Natural killer cell treated with Interleukin-12 subunit alpha and Interleukin-12 subunit beta and Interleukin-15 and Interleukin-18, amount 100 ng/mL, for 72 hours (primary cell): ENCODE data around the gene LSM14A. TPM values are rescaled to one million over a fixed set of nuclear protein-coding genes. Genes with fewer than 3 reads are reported as not detected.
"Not testable (repeated sequence)": the region's sequence is repeated elsewhere in the genome, so short reads cannot be mapped to it uniquely, and the experiment has no call there.

Experiments used
- ATAC-seq, 2 donors: fragments of 150-1000 bp; cut with Tn5 transposase in 1 of 2; sonication (Bioruptor Pico), chemical (Tn5 transposase) in 1 of 2; 2 replicates each; pipeline ENCODE4 v1.10.0; 2021
- DNase-seq: peaks from one replicate; pipeline ENCODE4 v3.0.0; 2022; ENCODE audit warnings: low spot score
- H3K27ac Mint-ChIP-seq, 2 donors: 1 replicate in 1 of 2; 2 replicates in 1 of 2; pipeline ENCODE4 v1.8.0; 2022; ENCODE audit warnings: mixed read lengths in 2 of 2, mild to moderate bottlenecking in 1 of 2, moderate library complexity in 1 of 2
- H3K27me3 Mint-ChIP-seq, 2 donors: 1 replicate in 1 of 2; 2 replicates in 1 of 2; pipeline ENCODE4 v1.8.0; 2022; ENCODE audit warnings: mixed read lengths in 2 of 2
- H3K36me3 Mint-ChIP-seq: one replicate; pipeline ENCODE4 v1.8.0; 2022; ENCODE audit warnings: mixed read lengths
- H3K4me1 Mint-ChIP-seq, 2 donors: 1 replicate in 1 of 2; 2 replicates in 1 of 2; pipeline ENCODE4 v1.8.0; 2022; ENCODE audit warnings: low read depth in 2 of 2, mixed read lengths in 2 of 2, mild to moderate bottlenecking in 1 of 2
- H3K4me3 Mint-ChIP-seq: one replicate; pipeline ENCODE4 v1.8.0; 2022; ENCODE audit warnings: mixed read lengths
- H3K9me3 Mint-ChIP-seq: 2 replicates; pipeline ENCODE4 v1.8.0; 2022; ENCODE audit warnings: mixed read lengths
- total RNA-seq, 2 donors: library from RNA; stranded (reverse); gene quantifications; one replicate each; pipeline ENCODE4 v1.2.3, GENCODE V29; 2022

Gene LSM14A
- total RNA-seq, 2 donors from 2014 or later = 119 to 135 TPM

DNA sequence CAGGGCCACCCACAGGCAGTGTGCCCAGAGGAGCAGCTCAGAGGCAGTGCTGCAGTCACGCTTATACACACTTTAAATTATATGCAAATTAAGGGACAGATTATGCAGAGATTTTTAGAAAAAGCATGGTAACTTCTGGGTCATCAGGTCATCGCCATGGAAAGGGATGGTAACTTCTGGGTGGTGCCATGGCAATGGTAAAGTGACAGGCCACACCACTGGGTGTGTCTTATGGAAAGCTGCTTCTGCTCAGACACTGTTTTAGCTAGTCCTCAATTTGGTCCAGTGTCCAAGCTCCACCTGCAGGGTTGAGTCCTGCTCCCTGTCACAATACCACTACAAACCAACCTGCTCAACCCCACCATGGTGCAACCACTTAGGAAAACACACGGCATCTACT, 29.9 kb upstream of the LSM14A start:
- peaks cover 0 to 3% of the 10 kb centered on the region in 2 donors for H3K4me1 Mint-ChIP-seq
- DNase-seq = no peak
- no peaks in the 10 kb centered on the region for H3K27me3 Mint-ChIP-seq
- no peak overlapping the region for H3K27ac Mint-ChIP-seq
- no peak overlapping the region for H3K4me3 Mint-ChIP-seq
- no peak for ATAC-seq
- no peaks in the 10 kb centered on the region for H3K36me3 Mint-ChIP-seq
- H3K9me3 Mint-ChIP-seq = no peaks in the 10 kb centered on the region

DNA sequence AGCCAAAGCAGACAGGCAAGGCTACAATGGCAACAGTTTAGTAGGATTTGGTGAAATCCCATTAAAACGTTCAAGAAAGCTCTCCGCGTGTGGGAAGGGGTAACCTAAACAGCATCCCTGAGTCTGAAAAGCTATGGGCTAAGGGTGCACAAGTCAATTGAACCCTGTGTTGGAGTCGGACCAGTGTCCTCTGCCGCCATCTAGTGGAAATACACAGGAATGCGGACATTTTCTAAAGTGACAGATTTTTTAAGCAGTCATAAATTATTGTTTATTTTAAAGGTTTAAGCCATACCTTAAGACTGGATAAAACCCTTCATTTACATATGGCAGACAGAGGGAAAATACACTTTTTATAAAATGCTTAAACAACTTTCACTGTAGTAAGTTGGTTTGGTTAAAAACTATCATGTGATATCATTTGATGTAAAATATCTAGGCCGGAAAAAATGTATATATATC, 26.5 kb upstream of the LSM14A start:
- no peaks in the 10 kb centered on the region for H3K27me3 Mint-ChIP-seq
- H3K4me1 Mint-ChIP-seq = peaks cover 0 to 3% of the 10 kb centered on the region in 2 donors
- ATAC-seq (peak; percentile 65 to 67), DNase-seq (peak; percentile 74)
- no peak overlapping the region for H3K4me3 Mint-ChIP-seq
- H3K36me3 Mint-ChIP-seq = no peaks in the 10 kb centered on the region
- H3K9me3 Mint-ChIP-seq = no peaks in the 10 kb centered on the region
- no peak overlapping the region for H3K27ac Mint-ChIP-seq

DNA sequence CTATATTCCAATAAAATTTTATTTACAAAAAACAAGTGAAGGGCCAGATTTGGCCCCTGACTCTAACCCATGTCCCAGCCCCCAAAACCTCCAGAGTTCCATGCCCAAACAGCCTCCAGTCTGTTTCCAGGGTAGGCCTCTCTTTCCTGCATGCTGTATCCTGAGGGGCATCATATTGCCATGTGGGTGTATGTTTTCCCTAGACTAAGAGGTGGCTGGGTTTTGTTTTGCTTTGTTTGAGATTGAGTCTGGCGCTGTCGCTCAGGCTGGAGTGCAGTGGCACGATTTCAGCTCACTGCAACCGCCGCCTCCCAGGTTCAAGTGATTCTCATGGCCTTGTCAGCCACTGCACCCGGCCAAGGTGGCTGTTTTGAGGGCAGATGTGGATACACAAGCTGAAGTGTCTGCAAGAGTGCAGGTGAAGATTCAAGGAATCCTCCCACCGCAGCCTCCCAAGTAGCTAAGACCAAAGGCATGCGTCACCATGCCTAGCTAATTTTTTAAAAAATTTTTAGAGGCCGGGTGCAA, 23.6 kb upstream of the LSM14A start:
- Mint-ChIP-seq H3K27me3 (peaks cover 0 to 1% of the 10 kb centered on the region in 2 donors), H3K4me3 (no peak overlapping the region), H3K27ac (no peak overlapping the region), H3K9me3 (no peaks in the 10 kb centered on the region), H3K36me3 (no peaks in the 10 kb centered on the region), H3K4me1 (peaks cover 0 to 3% of the 10 kb centered on the region in 2 donors)
- DNase-seq = no peak
- ATAC-seq = no peak

DNA sequence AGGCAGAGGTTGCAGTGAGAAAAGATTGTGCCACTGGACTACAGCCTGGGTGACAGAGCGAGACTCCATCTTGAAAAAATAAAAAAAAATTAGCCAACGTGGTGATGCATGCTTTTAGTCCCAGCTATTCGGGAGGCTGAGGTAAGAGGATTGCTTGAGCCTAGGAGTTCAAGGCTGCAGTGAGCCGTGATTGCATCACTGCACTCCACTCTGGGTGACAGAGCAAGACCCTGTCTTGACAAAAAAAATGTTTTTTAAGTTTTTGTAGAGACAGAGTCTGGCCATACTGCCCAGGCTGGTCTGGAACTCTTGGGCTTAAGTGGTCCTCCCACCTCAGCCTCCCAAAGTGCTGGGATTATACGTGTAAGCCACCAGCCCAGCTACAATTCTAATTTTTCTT, 22.4 kb upstream of the LSM14A start:
- H3K4me3 Mint-ChIP-seq = no peak overlapping the region
- DNase-seq = no peak
- H3K4me1 Mint-ChIP-seq = peaks cover 0 to 3% of the 10 kb centered on the region in 2 donors
- H3K27ac Mint-ChIP-seq = no peak overlapping the region
- H3K27me3 Mint-ChIP-seq = peaks cover 0 to 2% of the 10 kb centered on the region in 2 donors
- no peaks in the 10 kb centered on the region for H3K36me3 Mint-ChIP-seq
- H3K9me3 Mint-ChIP-seq = no peaks in the 10 kb centered on the region
- no peak for ATAC-seq

DNA sequence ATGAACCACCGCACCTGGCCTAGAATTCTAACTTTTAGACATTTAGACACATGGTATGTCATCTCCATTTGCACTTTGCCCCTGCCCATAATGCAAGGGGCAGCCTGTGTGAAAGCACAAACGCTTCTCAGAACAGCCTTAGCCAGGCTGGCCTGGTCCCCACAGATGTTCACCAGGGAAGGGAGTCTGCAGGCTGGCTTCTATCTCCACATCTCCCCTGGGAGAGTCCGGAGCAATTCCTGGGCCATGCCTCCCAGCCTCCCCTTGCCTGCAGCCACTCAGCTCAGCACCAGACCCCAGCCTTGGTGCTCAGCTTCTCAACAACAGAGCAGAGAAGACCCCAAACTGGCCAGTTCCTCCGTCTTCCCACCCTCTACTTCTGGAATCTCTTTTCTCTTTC, 21.7 kb upstream of the LSM14A start:
- Mint-ChIP-seq H3K27me3 (peaks cover 0 to 2% of the 10 kb centered on the region in 2 donors), H3K4me3 (no peak overlapping the region), H3K9me3 (no peaks in the 10 kb centered on the region), H3K4me1 (peaks cover 0 to 3% of the 10 kb centered on the region in 2 donors), H3K27ac (no peak overlapping the region), H3K36me3 (no peaks in the 10 kb centered on the region)
- DNase-seq (no peak), ATAC-seq (no peak)

DNA sequence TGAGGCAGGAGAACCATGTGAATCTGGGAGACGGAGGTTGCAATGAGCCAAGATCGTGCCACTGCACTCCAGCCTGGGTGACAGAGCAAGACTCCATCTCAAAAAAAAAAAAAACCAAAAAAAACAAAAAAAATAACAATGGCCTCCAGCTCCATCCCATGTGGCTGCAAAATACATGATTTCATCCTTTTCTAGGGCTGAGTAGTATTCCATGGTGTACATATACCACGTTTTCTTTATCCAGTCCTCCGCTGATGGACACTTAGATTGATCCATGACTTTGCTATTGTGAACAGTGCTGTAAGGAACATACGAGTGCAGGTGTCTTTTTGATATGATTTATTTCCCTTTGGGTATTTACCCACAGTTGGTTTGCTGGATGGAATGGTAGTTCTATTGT, 20.9 kb upstream of the LSM14A start:
- Mint-ChIP-seq H3K4me1 (no peaks in the 10 kb centered on the region), H3K27ac (no peak overlapping the region), H3K27me3 (peaks cover 0 to 2% of the 10 kb centered on the region in 2 donors), H3K36me3 (no peaks in the 10 kb centered on the region), H3K4me3 (no peak overlapping the region), H3K9me3 (no peaks in the 10 kb centered on the region)
- no peak for ATAC-seq
- DNase-seq = no peak

DNA sequence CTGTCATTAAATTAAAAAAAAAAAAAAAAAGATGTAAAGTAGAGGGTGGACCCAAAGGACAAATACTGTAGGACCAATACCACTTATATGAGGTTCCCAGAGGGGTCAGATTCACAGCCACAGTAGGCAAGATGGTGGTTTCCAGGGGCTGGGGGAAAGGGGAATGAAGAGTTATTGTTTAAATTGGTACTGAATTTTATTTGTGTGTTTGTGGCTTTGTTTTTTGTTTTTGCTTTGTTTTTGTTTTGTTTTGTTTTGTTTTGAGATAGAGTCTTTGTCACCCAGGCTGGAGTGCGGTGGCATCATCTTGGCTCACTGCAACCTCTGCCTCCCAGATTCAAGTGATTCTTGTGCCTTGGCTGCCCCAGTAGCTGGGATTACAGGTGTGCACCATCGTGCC, 17.9 kb upstream of the LSM14A start:
- Mint-ChIP-seq H3K4me1 (peaks cover 0 to 3% of the 10 kb centered on the region in 2 donors), H3K9me3 (no peaks in the 10 kb centered on the region), H3K27ac (no peak overlapping the region), H3K36me3 (no peaks in the 10 kb centered on the region), H3K27me3 (peaks cover 0 to 2% of the 10 kb centered on the region in 2 donors), H3K4me3 (no peak overlapping the region)
- no peak for ATAC-seq
- DNase-seq = no peak

DNA sequence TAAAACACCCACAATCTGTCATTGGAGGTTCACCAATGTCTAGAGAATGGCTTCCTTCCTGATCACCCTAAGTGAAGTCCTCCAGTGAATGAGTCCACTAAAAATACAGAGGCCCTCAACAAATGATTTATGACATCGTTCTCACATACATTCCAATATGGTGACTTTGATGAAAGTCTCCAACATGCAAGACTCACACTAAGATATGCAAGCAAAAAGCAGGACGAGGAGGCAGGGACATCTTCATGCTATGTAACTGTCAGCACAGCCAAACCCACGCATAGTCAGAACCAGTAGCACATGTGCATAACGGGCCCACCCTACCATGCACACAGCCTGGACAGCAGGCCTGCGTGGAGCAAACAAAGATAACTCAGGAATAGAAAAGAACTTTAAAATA, 16.6 kb upstream of the LSM14A start:
- H3K9me3 Mint-ChIP-seq = no peaks in the 10 kb centered on the region
- no peak for ATAC-seq
- H3K36me3 Mint-ChIP-seq = no peaks in the 10 kb centered on the region
- no peak overlapping the region for H3K4me3 Mint-ChIP-seq
- peaks cover 0 to 3% of the 10 kb centered on the region in 2 donors for H3K4me1 Mint-ChIP-seq
- H3K27me3 Mint-ChIP-seq = peaks cover 0 to 2% of the 10 kb centered on the region in 2 donors
- no peak for DNase-seq
- H3K27ac Mint-ChIP-seq = no peak overlapping the region

DNA sequence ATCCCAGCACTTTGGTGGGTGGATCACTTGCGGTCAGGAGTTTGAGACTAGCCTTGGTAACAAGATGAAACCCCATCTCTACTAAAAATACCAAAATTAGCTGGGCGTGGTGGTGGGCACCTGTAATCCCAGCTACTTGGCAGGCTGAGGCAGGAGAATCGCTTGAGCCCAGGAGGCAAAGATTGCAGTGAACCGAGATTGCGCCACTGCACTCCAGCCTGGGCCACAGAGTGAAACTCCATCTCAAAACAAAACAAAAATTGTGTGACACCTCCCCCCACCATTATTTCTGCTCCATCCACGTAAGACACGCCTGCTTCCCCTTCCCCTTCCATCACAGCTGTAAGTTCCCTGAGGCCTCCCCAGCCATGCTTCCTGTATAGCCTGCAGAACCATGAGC, 13.3 kb upstream of the LSM14A start:
- H3K9me3 Mint-ChIP-seq, H3K4me3 Mint-ChIP-seq, H3K27ac Mint-ChIP-seq, H3K27me3 Mint-ChIP-seq, DNase-seq, H3K36me3 Mint-ChIP-seq, ATAC-seq, H3K4me1 Mint-ChIP-seq: not testable (repeated sequence)

DNA sequence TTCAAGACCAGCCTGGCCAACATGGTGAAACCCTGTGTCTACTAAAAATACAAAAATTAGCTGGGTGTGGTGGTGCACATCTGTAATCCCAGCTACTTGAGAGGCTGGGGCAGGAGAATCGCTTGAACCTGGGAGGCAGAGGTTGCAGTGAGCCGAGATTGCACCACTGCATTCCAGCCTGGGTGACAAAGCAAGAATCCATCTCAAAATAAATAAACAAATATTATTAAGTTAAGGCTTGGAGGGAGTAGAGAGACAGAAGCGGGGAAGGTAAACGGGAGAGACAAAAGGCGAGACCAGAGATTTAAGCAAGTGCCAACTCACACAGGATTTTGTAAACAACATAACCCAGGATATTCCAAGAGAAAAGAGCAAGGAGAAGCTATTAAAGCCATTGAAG, 12.8 kb upstream of the LSM14A start:
- not testable (repeated sequence) for H3K9me3 Mint-ChIP-seq, H3K36me3 Mint-ChIP-seq, H3K4me1 Mint-ChIP-seq, H3K27me3 Mint-ChIP-seq, ATAC-seq, DNase-seq, H3K4me3 Mint-ChIP-seq, H3K27ac Mint-ChIP-seq

DNA sequence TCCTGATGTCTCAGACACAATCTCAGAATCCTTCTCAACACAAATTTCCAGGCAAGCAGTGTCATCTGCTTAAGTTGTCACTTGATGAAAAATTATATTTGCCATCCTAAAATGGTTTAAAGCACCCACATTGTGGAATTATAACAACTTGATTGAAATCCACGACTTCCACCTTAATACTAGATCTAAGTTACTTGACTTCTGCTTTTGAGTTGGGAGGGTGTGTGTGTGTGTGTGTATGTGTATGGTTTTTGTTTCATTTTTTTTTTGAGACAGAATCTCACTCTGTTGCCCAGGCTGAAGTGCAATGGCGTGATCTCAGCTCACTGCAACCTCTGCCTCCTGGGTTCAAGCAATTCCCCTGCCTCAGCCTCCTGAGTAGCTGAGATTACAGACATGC, 10.4 kb upstream of the LSM14A start:
- H3K9me3 Mint-ChIP-seq, ATAC-seq, H3K27ac Mint-ChIP-seq, H3K4me3 Mint-ChIP-seq, DNase-seq, H3K36me3 Mint-ChIP-seq, H3K27me3 Mint-ChIP-seq, H3K4me1 Mint-ChIP-seq: not testable (repeated sequence)

DNA sequence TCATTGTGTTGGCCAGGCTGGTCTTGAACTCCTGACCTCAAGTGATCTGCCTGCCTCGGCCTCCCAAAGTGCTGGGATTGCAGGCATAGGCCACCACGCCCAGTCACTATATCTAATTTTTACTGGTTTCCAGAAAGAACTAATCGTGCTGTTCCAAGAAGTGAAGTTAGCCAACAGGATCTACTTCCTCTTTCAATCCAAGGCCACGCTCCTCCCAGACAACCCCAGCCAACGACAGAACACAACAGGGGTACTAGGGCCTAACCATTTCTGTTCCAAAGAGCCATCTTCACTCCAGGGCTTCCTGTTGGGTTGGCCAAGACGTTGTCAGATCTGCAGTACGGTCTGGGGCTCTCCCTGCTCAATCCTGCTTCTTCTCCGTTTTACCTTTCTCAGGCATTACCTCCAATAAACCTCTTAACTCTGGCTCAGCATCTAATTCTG, 7.0 kb upstream of the LSM14A start:
- no peaks in the 10 kb centered on the region for H3K4me1 Mint-ChIP-seq
- no peak for DNase-seq
- no peak overlapping the region for H3K27ac Mint-ChIP-seq
- H3K36me3 Mint-ChIP-seq = no peaks in the 10 kb centered on the region
- ATAC-seq = no peak
- H3K4me3 Mint-ChIP-seq = no peak overlapping the region
- H3K9me3 Mint-ChIP-seq = no peaks in the 10 kb centered on the region
- H3K27me3 Mint-ChIP-seq = peaks cover 0 to 4% of the 10 kb centered on the region in 2 donors

DNA sequence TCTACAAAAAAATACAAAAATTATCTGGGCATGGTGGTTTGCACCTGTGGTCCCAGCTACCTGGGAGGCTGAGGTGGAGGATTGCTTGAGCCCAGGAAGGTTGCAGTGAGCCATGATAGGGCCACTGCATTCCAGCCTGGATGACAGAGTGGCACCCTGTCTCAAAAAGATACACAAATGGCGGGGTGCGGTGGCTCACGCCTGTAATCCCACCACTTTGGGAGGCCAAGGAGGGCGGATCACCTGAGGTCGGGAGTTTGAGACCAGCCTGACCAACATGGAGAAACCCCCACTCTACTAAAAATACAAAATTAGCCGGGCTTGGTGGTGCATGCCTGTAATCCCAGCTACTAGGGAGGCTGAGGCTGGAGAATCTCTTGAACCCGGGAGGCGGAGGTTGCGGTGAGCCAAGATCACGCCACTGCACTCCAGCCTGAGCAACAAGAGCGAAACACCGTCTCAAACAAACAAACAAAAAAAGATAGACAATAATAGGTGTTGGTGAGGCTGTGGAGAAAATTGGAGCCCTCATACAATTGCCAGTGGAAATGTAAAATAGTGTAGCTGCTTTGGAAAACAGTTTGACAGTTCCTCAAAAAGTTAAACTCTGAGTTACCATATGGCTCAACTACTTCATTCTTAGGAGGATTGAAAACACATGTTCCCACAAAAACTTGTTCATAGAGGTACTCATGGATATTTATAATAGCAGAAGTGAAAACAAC, 2.7 kb upstream of the LSM14A start:
- not testable (repeated sequence) for ATAC-seq, DNase-seq, H3K9me3 Mint-ChIP-seq, H3K36me3 Mint-ChIP-seq, H3K27me3 Mint-ChIP-seq, H3K4me3 Mint-ChIP-seq
- peaks cover 22 to 28% of the 10 kb centered on the region in 2 donors for H3K4me1 Mint-ChIP-seq
- peak overlapping the region; percentile 96 to 99 for H3K27ac Mint-ChIP-seq

DNA sequence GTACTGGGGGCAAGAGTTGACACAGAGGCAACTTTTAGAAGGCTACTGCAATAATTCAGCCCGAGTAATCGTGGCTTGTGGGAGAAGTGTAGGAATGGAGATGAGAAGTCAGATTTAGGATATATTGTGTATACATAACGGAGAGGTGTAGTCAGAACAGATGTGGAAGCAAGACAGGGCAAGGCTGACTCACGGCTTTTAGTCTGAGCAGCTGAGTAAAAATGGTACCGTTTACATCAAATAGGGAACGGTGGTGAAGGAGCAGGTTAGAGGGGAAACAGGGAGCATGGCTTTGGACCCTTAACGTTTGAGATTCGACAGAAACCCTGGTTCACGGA, 796 bp upstream of the LSM14A start:
- Mint-ChIP-seq H3K27me3 (peaks cover 0 to 4% of the 10 kb centered on the region in 2 donors), H3K4me3 (peak overlapping the region; percentile 90), H3K27ac (peak overlapping the region; percentile 96 to 99), H3K4me1 (peaks cover 29 to 38% of the 10 kb centered on the region in 2 donors), H3K9me3 (no peaks in the 10 kb centered on the region), H3K36me3 (peaks cover 9% of the 10 kb centered on the region)
- ATAC-seq = peak; percentile 79
- no peak for DNase-seq
